Activated T-cell treated with anti-CD3 and anti-CD28 coated beads, Interleukin-2, amount 50 U/mL, for 24 hours (primary cell): ENCODE results near the gene MIOS.

Source experiments
- DNase-seq: peaks from one replicate; pipeline ENCODE4 v3.0.0-alpha.2; 2020
- H3K27ac Mint-ChIP-seq: 2 replicates; pipeline ENCODE4 v1.8.0; 2020; ENCODE audit warnings: mild to moderate bottlenecking, mixed read lengths
- H3K27me3 Mint-ChIP-seq: 2 replicates; pipeline ENCODE4 v1.8.0; 2020; ENCODE audit warnings: mixed read lengths
- H3K36me3 Mint-ChIP-seq: 2 replicates; pipeline ENCODE4 v1.8.0; 2020; ENCODE audit warnings: low read depth, mixed read lengths
- H3K4me1 Mint-ChIP-seq: 2 replicates; pipeline ENCODE4 v1.8.0; 2020; ENCODE audit warnings: low read depth, mixed read lengths
- H3K4me3 Mint-ChIP-seq: 2 replicates; pipeline ENCODE4 v1.8.0; 2020; ENCODE audit warnings: mild to moderate bottlenecking, moderate library complexity, mixed read lengths
- H3K9me3 Mint-ChIP-seq: 2 replicates; pipeline ENCODE4 v1.8.0; 2020; ENCODE audit warnings: mixed read lengths

Gene MIOS

DNA sequence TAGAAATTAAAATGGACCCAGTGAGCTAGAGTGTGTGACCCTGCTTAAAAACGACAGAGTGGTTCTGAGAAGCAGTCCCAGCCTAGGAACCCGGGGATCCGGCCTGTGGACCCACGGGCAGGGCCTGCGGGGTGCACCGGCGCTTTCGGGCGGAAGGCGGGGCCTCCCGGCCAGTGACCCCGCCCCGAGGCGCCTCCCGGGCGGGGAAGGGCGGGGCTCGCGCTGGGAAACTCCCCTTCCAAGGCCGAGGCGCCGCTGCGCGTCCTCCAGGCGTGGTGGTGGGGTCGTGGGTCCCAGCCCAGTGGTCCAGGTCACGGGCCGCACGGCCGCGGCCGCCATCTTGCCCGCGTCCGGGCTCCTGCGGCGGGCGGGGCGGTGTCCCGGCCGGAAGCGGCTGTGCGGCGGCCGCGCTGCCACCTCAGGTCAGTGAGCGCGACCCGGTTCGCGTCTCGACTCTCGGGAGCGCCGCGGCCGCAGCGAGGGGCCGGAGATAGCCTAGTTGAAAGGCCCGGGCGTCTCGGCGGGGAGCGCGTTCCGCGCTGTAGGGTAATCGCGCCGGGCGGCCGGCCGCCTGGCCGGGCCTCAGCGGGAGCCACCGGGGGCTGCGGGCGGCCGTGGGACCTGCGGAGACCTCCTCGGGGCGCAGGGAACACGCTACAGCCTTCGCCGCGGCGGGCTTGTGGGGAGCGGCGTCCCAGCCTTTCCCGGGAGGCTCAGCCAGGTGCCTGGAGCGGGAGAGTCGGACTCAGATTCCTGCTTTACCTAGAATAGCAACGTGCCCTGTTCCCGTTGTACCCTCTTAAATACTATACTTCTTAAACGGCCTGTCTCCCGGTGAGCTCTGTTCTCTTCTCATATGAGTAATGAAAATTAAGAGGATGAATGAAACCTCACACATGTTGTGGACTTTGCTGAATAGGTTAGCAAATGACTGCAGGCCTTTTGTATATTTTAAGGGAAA, at the start of gene MIOS:
MIOS (plus strand) TSS at position 234 of the 961 bp plus-strand sequence. CDS start 5,592 bp downstream, outside the sequence.
- H3K4me1 Mint-ChIP-seq: peaks cover 33% of the 10 kb centered on the region
- no peaks in the 10 kb centered on the region for H3K27me3 Mint-ChIP-seq
- no peak within 1 kb of the TSS for H3K4me3 Mint-ChIP-seq
- no peaks in the 10 kb centered on the region for H3K9me3 Mint-ChIP-seq
- peaks cover 41% of the 10 kb centered on the region for H3K36me3 Mint-ChIP-seq
- peak within 1 kb of the TSS; percentile 84 for H3K27ac Mint-ChIP-seq
- DNase-seq: peak; percentile 92

DNA sequence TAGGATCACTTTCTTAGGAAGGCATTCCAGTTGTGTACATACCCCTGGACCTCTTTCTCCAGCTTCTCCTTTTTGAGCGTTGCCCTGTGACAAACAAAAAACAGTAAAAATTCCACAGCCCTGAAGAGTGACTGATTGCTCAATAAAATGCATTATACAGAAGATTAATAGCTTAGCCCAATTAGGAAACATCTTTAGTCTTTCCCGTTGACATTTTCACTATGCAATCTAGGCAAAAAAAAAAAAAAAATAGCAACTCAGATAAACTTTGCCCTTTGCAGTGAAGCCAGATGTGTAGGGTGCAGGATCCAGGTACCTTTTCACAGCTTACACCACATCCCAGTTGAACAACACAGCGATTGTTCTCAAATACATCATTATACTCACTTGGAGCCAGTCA, 48.9 kb upstream of the MIOS start:
- H3K27me3 Mint-ChIP-seq: no peaks in the 10 kb centered on the region
- DNase-seq: no peak
- H3K4me1 Mint-ChIP-seq: peaks cover 3% of the 10 kb centered on the region
- no peaks in the 10 kb centered on the region for H3K9me3 Mint-ChIP-seq
- H3K4me3 Mint-ChIP-seq: no peak overlapping the region
- H3K27ac Mint-ChIP-seq: no peak overlapping the region
- H3K36me3 Mint-ChIP-seq: no peaks in the 10 kb centered on the region

DNA sequence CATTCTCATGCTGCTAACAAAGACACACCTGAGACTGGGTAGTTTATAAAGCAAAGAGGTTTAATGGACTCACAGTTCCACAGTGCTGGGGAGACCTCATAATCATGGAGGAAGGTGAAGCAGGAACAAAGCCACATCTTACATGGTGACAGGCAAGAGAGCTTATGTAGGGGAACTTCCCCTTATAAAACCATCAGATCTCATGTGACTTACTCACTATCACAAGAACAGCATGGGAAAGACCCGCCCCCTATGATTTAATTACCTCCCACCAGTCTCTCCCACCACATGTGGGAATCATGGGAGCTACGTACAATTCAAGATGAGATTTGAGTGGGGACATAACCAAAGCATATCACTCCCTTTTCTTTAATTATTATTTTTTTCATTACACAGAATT, 47.6 kb upstream of the MIOS start:
- no peaks in the 10 kb centered on the region for H3K36me3 Mint-ChIP-seq
- peaks cover 3% of the 10 kb centered on the region for H3K4me1 Mint-ChIP-seq
- H3K27me3 Mint-ChIP-seq: no peaks in the 10 kb centered on the region
- H3K9me3 Mint-ChIP-seq: no peaks in the 10 kb centered on the region
- no peak overlapping the region for H3K27ac Mint-ChIP-seq
- no peak overlapping the region for H3K4me3 Mint-ChIP-seq
- DNase-seq: no peak

DNA sequence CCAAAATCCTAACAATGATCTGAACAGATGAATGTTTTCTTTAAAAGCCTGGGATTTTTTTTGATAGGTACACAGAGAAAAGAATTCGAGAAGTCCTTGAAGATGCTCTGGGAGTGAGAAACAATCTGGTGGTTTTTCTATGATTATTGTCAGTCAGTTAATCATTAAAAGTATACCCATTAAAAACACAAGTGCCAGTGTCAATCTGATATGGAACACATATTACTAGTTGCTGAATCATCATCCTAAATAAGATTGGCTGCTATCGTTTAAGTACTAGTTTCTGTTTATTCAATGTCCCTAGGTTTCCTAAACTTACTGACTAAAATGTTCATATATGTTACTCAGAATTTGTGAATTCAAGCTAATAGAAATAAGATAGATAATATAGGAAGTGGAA, 47.2 kb upstream of the MIOS start:
- no peak for DNase-seq
- Mint-ChIP-seq H3K9me3 (no peaks in the 10 kb centered on the region), H3K4me3 (no peak overlapping the region), H3K27me3 (no peaks in the 10 kb centered on the region), H3K4me1 (peaks cover 3% of the 10 kb centered on the region), H3K27ac (no peak overlapping the region), H3K36me3 (no peaks in the 10 kb centered on the region)

DNA sequence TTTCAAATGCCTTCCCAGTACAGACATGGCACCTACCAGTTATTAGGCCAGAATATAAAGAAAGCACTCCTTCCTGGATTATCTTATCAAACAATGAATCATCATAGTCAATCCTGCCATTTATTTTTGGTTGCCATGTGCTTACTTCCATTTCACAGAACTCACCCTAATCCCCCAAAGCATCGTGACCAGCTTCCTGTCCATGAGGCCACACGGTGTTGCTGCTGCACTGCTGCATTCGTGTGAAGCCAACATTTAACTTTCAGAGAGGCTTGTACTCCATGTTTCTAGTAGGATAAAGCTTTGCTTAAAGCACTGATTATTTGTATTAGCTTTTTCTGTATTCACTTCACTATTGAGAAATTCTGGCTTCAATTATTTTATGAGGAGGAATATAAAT, 45.4 kb upstream of the MIOS start:
- Mint-ChIP-seq H3K9me3 (no peaks in the 10 kb centered on the region), H3K4me3 (no peak overlapping the region), H3K4me1 (peaks cover 3% of the 10 kb centered on the region), H3K27ac (no peak overlapping the region), H3K27me3 (peaks cover 6% of the 10 kb centered on the region), H3K36me3 (no peaks in the 10 kb centered on the region)
- no peak for DNase-seq

DNA sequence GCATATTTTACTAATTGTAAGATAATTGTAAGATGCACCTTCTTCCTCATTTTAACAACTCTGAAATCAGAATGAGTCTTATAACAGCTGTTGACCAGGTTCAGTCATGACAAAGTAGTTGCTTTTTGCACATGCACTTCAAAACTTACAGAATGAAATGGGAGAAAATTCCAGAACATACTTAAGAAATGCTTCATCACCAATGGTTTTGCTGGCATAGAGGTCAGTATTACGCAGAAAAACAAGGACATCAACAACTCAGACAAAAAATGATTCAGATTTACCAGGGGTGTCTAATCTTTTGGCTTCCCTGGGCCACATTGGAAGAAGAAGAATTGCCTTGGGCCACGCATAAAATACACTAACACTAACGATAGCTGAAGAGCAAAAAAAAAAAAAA, 44.3 kb upstream of the MIOS start:
- Mint-ChIP-seq H3K9me3 (no peaks in the 10 kb centered on the region), H3K4me1 (peaks cover 3% of the 10 kb centered on the region), H3K27ac (no peak overlapping the region), H3K4me3 (no peak overlapping the region), H3K36me3 (no peaks in the 10 kb centered on the region), H3K27me3 (peaks cover 7% of the 10 kb centered on the region)
- DNase-seq: no peak

DNA sequence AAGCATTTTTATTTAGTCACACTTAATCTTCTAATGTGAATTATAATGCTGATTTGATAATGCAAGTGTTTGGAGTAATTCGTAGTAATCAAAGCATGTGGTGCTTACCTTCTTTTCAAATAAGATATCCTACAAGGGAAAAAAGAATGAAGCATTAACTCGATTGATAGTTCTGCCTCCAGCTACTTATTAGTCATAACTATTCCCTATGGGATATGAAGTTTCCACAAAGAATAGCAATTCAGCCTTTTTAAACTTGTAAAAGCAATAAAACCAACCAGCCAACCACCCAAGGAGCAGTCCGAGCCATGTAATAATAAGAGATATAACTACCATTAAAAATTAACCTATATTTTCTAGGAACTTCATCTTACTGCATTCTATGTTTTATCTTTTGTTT, 42.6 kb upstream of the MIOS start:
- Mint-ChIP-seq H3K36me3 (no peaks in the 10 kb centered on the region), H3K4me1 (peaks cover 3% of the 10 kb centered on the region), H3K27me3 (peaks cover 7% of the 10 kb centered on the region), H3K9me3 (no peaks in the 10 kb centered on the region), H3K27ac (no peak overlapping the region), H3K4me3 (no peak overlapping the region)
- DNase-seq: no peak

DNA sequence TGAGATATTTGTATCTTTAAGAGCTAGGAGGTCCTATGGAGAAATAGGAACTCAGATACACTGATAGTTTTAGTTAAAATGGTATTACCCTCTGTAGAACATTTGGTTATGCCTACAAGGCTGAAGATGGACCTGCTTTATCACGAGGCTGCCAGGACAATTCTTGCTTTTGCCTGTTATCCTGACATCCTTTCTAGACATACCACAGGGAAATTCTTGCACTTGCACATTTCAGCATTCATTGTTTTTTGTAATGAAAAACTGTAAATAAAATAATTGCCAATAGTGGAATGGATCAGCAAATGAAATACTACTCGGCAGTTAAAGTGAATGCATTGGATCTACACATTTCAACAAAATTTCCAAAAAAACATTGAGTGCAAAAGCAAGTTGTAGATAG, 40.7 kb upstream of the MIOS start:
- no peak for DNase-seq
- H3K27me3 Mint-ChIP-seq: peaks cover 7% of the 10 kb centered on the region
- no peaks in the 10 kb centered on the region for H3K9me3 Mint-ChIP-seq

DNA sequence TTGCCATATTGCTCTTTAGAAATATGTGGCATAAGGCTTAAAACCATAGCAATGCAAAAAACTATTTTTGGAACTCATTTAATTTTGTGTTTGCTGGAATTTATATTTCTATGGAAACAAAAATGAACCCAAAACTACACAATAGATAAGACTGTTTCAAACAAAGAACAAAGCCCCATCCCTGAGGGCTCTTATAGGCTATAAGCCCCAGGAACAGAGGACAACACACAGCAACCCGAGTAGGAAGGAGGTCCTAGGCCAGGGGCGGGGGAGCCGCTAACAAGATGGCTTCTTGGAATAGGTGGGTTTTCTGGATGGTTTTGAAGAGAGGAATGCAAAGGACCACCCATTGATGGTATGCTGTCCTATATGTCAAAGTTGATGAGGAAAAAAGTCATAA, 39.6 kb upstream of the MIOS start:
- Mint-ChIP-seq H3K27me3 (peaks cover 13% of the 10 kb centered on the region), H3K4me3 (no peak overlapping the region), H3K36me3 (no peaks in the 10 kb centered on the region)

More for the DNA sequence above, 40.7 kb upstream of the MIOS start:
- Mint-ChIP-seq H3K27ac (no peak overlapping the region), H3K4me3 (no peak overlapping the region), H3K4me1 (no peaks in the 10 kb centered on the region), H3K36me3 (no peaks in the 10 kb centered on the region)

DNA sequence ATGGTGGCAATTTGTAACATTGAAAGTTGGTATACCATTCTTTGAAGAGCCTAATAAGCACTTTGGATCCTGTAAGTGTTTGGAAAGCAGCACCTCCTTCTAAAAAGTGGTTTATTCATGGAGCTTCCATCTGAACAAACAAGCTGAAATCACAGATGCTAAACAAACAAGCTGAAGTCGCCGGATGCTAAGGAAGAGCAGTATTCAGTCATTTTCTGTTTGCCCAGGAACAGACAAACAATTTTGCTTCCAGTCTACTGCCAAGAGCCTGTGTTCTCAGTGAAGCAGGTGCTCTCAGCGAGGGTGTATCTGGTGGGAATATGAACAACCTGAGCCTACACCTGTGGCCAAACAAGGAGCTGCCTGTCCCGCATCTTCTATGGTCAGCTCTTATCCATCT, 37.4 kb upstream of the MIOS start:
- no peaks in the 10 kb centered on the region for H3K36me3 Mint-ChIP-seq
- H3K4me1 Mint-ChIP-seq: no peaks in the 10 kb centered on the region
- no peaks in the 10 kb centered on the region for H3K9me3 Mint-ChIP-seq
- no peak overlapping the region for H3K4me3 Mint-ChIP-seq
- H3K27me3 Mint-ChIP-seq: peaks cover 16% of the 10 kb centered on the region
- no peak for DNase-seq
- no peak overlapping the region for H3K27ac Mint-ChIP-seq

More for the DNA sequence above, 39.6 kb upstream of the MIOS start:
- no peaks in the 10 kb centered on the region for H3K4me1 Mint-ChIP-seq
- no peak for DNase-seq
- H3K27ac Mint-ChIP-seq: no peak overlapping the region
- H3K9me3 Mint-ChIP-seq: no peaks in the 10 kb centered on the region

DNA sequence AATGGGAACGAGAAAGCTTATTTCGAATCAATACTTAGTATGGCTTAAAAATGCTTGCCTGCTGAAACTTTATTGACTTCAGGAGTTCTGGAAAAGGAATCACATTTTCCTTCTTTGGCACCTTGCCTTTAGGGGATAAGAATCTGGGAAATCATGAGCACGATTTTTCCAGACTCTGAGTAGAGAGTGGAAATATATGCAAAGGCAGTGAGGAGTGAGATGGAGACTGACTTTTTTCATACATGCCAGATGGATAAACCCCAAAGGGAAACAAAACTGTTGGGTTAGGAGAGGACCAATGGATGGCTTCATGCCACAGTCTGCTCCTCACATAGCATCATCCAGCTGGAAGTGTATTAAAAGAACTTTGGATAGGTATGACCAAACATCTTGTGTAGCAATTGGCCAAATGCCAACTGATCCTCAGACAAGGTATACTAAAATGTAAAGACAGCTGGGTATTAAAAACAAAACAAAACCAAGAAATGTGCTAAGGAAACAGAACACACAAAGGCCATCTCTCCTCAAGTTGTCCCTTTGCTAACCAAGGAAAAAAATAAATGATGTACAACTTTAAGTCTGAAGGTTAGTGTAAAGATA, 32.8 kb upstream of the MIOS start:
- Mint-ChIP-seq H3K27me3 (peaks cover 9% of the 10 kb centered on the region), H3K27ac (no peak overlapping the region)

DNA sequence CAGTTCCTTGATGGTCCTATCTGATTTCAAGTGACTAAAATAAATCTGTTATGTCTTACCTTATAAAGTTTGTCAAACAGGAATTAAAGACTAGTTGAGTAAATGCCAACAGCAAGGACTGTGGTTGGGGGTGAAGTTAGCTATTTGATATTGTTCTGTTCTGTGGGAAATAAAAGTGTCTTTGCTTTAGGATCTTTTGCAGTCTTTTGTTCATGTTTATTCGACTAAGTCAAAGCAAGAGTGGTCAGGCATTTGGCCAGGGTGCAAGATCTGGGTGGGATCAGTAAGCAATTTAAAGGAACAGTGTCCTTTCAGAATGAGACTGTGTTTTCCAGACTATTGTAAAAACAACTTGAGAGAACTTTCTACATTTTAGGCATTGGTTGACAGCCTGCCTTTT, 31.0 kb upstream of the MIOS start, which contains the start of gene COL28A1:
COL28A1 (minus strand) TSS at position 183 of the 400 bp plus-strand sequence. CDS start 2,998 bp downstream, outside the sequence.
- Mint-ChIP-seq H3K9me3 (no peaks in the 10 kb centered on the region), H3K4me1 (no peaks in the 10 kb centered on the region), H3K4me3 (no peak within 1 kb of the TSS), H3K36me3 (no peaks in the 10 kb centered on the region), H3K27me3 (peaks cover 9% of the 10 kb centered on the region), H3K27ac (no peak within 1 kb of the TSS)
- no peak for DNase-seq

More for the DNA sequence above, 32.8 kb upstream of the MIOS start:
- DNase-seq: no peak
- Mint-ChIP-seq H3K4me1 (no peaks in the 10 kb centered on the region), H3K36me3 (no peaks in the 10 kb centered on the region), H3K9me3 (no peaks in the 10 kb centered on the region), H3K4me3 (no peak overlapping the region)

DNA sequence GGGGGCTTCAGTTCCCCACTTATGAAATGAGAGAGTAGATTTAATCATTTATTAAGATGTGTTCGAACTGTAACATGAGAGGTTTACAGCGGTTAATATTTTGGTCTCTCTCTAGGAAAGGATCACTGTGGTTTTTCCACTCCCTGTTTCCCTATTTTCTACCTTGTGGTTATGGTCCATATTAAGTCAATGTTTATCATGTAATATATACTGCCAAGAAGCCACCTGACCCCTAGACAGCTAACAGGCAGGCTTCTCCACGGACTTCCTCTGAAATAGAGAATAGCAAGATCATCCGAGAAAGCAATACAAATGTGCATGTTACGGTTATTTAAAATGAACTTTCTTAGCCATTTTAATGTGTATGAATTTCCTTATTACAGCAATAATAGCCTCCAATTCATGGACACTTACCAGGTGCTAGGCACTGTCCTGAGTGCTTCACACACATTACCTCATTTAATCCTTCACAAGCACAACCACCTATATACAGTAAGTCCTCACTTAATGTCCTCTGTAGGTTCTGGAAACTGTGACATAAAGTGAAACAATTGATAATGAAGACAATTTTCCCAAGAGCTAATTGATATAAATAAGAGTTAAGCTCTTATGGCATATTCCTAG, 30.2 kb upstream of the MIOS start:
- no peak for DNase-seq
- Mint-ChIP-seq H3K4me3 (no peak overlapping the region), H3K36me3 (no peaks in the 10 kb centered on the region), H3K27me3 (peaks cover 6% of the 10 kb centered on the region), H3K4me1 (no peaks in the 10 kb centered on the region), H3K27ac (no peak overlapping the region), H3K9me3 (no peaks in the 10 kb centered on the region)

DNA sequence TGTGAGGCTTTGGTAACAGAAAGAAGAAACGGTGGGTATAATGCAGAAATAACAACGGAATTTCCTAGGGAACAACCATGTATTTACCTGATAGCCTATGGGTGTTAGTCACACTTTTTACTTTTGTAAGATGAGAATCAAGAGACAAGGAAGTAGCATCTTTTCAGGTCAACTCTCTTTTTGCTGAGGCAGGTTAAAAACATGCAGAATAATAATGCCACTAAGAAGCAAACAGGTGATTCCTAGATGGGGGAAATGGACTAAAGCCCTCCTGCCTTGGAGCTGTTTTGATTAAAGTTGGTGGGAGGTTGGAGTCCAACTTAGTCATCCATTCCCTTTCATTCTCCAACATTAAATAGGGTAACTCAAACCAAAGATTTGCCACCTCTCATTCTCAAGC, 29.0 kb upstream of the MIOS start:
- H3K9me3 Mint-ChIP-seq: no peaks in the 10 kb centered on the region
- peaks cover 3% of the 10 kb centered on the region for H3K27me3 Mint-ChIP-seq
- no peaks in the 10 kb centered on the region for H3K4me1 Mint-ChIP-seq

DNA sequence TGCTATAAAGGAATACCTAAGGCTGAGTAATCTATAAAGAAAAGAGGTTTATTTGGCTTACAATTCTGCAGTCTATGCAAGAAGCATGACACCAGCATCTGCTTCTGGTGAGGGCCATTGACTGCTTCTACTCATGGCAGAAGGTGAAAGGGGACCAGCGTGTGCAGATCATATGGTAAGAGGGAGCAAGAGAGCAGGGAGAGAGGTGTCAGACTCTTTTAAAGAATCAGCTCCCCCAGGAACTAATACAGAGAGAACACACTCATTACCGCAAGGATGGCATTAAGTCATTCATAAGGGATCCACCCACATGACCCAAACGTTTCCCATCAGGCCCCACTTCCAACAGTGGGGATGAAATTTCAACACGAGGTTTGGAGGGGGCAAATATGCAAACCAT, 27.5 kb upstream of the MIOS start:
- Mint-ChIP-seq H3K9me3 (no peaks in the 10 kb centered on the region), H3K4me1 (no peaks in the 10 kb centered on the region), H3K4me3 (no peak overlapping the region), H3K27ac (no peak overlapping the region), H3K27me3 (no peaks in the 10 kb centered on the region), H3K36me3 (no peaks in the 10 kb centered on the region)
- no peak for DNase-seq

More for the DNA sequence above, 29.0 kb upstream of the MIOS start:
- H3K27ac Mint-ChIP-seq: no peak overlapping the region
- H3K4me3 Mint-ChIP-seq: no peak overlapping the region
- DNase-seq: no peak
- no peaks in the 10 kb centered on the region for H3K36me3 Mint-ChIP-seq
